Endothelial cell of umbilical vein (primary cell): ENCODE results near the gene IGF1.

Experiments used
- EZH2 ChIP-seq: IDR thresholded peaks from 2 replicates; pipeline ENCODE4 v1.6.1; 2012; ENCODE audit warnings: borderline replicate concordance, low read depth, mild to moderate bottlenecking, moderate library complexity, low read length, inconsistent platforms; ENCODE audit not compliant: severe bottlenecking
- FOS ChIP-seq: IDR thresholded peaks from 2 replicates; pipeline ENCODE4 v1.6.1; 2011; ENCODE audit warnings: mild to moderate bottlenecking, low read length, moderate library complexity, borderline replicate concordance; ENCODE audit not compliant: insufficient read depth
- JUN ChIP-seq: IDR thresholded peaks from 2 replicates; pipeline ENCODE4 v1.6.1; 2011; ENCODE audit warnings: borderline replicate concordance, low read depth; ENCODE audit not compliant: insufficient read length, insufficient read depth
- MYC ChIP-seq: IDR thresholded peaks from one replicate; pipeline ENCODE4 v1.6.1; 2011; ENCODE audit warnings: mild to moderate bottlenecking, low read depth, low read length
- POLR2A ChIP-seq: IDR thresholded peaks from 2 replicates; pipeline ENCODE4 v1.6.1; 2012; ENCODE audit warnings: low read depth, mild to moderate bottlenecking, control low read depth, low read length
- POLR2AphosphoS5 ChIP-seq: IDR thresholded peaks from 2 replicates; pipeline ENCODE4 v1.6.1; 2012; ENCODE audit warnings: low read depth, mild to moderate bottlenecking, control low read depth, low read length, moderate library complexity; ENCODE audit not compliant: insufficient read depth
- TF ChIP-seq, protein P1 (sequence below), 2 donors: IDR thresholded peaks; 1 replicate in 1 of 2; 2 replicates in 1 of 2; pipeline ENCODE4 v1.5.1; 2011; ENCODE audit warnings: low read length in 2 of 2, mild to moderate bottlenecking in 2 of 2, moderate library complexity in 2 of 2, control low read depth in 1 of 2, inconsistent platforms in 1 of 2, low read depth in 1 of 2; ENCODE audit not compliant: insufficient read depth in 1 of 2; ENCODE audit errors: extremely low read depth in 1 of 2
- TF ChIP-seq, protein P2 (sequence below): IDR thresholded peaks from 2 replicates; pipeline ENCODE4 v1.6.1; 2011; ENCODE audit not compliant: insufficient read depth, insufficient read length

DNA sequence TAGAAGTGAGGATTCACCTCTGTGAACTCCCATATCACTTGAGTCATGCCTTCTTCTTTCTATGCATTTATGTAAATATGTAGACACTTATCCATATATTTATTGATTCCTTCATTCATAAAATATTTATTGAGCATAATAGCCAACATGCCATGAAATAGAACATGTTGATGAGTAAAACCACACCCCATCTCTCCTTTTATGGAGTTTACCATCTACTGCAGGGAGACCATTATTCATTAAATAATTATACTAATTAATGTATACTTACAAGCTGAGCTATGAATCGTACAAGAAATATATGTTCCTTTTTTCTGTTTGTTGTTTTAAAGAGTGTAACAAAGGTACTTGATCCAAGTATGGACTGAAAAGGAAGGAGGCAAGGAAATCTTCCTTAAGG is 17.4 kb upstream of the IGF1 start:
- TF ChIP-seq, protein P1, sequence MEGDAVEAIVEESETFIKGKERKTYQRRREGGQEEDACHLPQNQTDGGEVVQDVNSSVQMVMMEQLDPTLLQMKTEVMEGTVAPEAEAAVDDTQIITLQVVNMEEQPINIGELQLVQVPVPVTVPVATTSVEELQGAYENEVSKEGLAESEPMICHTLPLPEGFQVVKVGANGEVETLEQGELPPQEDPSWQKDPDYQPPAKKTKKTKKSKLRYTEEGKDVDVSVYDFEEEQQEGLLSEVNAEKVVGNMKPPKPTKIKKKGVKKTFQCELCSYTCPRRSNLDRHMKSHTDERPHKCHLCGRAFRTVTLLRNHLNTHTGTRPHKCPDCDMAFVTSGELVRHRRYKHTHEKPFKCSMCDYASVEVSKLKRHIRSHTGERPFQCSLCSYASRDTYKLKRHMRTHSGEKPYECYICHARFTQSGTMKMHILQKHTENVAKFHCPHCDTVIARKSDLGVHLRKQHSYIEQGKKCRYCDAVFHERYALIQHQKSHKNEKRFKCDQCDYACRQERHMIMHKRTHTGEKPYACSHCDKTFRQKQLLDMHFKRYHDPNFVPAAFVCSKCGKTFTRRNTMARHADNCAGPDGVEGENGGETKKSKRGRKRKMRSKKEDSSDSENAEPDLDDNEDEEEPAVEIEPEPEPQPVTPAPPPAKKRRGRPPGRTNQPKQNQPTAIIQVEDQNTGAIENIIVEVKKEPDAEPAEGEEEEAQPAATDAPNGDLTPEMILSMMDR (IDR thresholded peaks at IDR 0.05; ENCODE audit: extremely low read depth in 1 of 2, insufficient read depth in 1 of 2, low read depth in 1 of 2, low read length in 2 of 2), result no peak
- TF ChIP-seq EZH2 (no peak), MYC (no peak), POLR2A (no peak), POLR2AphosphoS5 (no peak), JUN (no peak), FOS (no peak)
- TF ChIP-seq, protein P2, sequence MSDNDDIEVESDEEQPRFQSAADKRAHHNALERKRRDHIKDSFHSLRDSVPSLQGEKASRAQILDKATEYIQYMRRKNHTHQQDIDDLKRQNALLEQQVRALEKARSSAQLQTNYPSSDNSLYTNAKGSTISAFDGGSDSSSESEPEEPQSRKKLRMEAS, result no peak
